Right lobe of liver (tissue), 6 donors: Measurements from ENCODE around the gene TMEM130. TPM values are rescaled to one million over a fixed set of nuclear protein-coding genes. Genes with fewer than 3 reads are reported as not detected.

ENCODE experiments used
- ATAC-seq, 4 donors: fragments of 200-7000 bp; cut with Tn5 transposase; one replicate each; pipeline ENCODE4 v1.9.1; 2020; ENCODE audit warnings: mild to moderate bottlenecking in 4 of 4, moderate library complexity in 4 of 4
- DNase-seq, 3 donors: peaks; one replicate each; pipeline ENCODE4 v3.0.0-alpha.2; 2020
- H3K27ac ChIP-seq, 3 donors: fragments of 200-600 bp; one replicate each; pipeline ENCODE4 v1.8.0; 2022
- H3K27me3 ChIP-seq, 2 donors: fragments of 200-600 bp; one replicate each; pipeline ENCODE4 v1.8.0; 2022
- H3K36me3 ChIP-seq, 4 donors: fragments of 200-600 bp; sonication (generic) in 1 of 4; one replicate each; pipeline versions ENCODE4 v1.5.1 to v1.8.0; 2017 to 2022; ENCODE audit warnings: control low read depth in 1 of 4
- H3K4me1 ChIP-seq, 4 donors: fragments of 200-600 bp; sonication (generic) in 1 of 4; one replicate each; pipeline versions ENCODE4 v1.5.1 to v1.8.0; 2017 to 2022; ENCODE audit warnings: control low read depth in 1 of 4
- H3K4me3 ChIP-seq, 3 donors: fragments of 200-600 bp; one replicate each; pipeline ENCODE4 v1.8.0; 2022
- H3K9me3 ChIP-seq, 4 donors: fragments of 200-600 bp; sonication (generic) in 1 of 4; one replicate each; pipeline versions ENCODE4 v1.5.1 to v1.8.0; 2017 to 2022; ENCODE audit warnings: control low read depth in 1 of 4
- CTCF ChIP-seq, 4 donors: fragments of 200-600 bp in 3 of 4; fragments of 450-650 bp in 1 of 4; IDR thresholded peaks; one replicate each; pipeline versions ENCODE4 v1.5.1 to v1.8.0; 2016 to 2022; ENCODE audit warnings: antibody characterized with exemption in 4 of 4, mild to moderate bottlenecking in 2 of 4
- POLR2A ChIP-seq: fragments of 450-650 bp; IDR thresholded peaks from one replicate; pipeline ENCODE4 v1.6.1; 2017; ENCODE audit warnings: antibody characterized with exemption, mild to moderate bottlenecking
- WGBS: methylation state at CpG from one replicate; pipeline ENCODE4 v1.1.6; 2018; ENCODE audit warnings: low coverage, low lambda C conversion rate; ENCODE audit not compliant: insufficient coverage; ENCODE audit errors: missing lambda C conversion rate; 5-methylcytosine and 5-hydroxymethylcytosine counted together
- intact Hi-C, 2 donors: fragments of 100-400 bp; cut with DNase I; formaldehyde crosslinking; loops; one replicate each; pipeline versions ENCODE4 v1.11.2 to v1.14.1; 2022
- total RNA-seq, 6 experiments: library from RNA; depleted of rRNA in 2 of 6; stranded (reverse); fragments of >200 nt in 2 of 6; fragmentation: NEBNext Ultra II Directional in 3 of 6; extraction: Animal tissue kit (Norgen Biotek cat#: 25700) in 3 of 6; gene quantifications; one replicate each; pipeline versions ENCODE4 v1.1.0 to v1.2.4, GENCODE V29; 2016 to 2023
- donor health status: DM: no; HTN: yes; CAD: no.
- donor health status: DM: no; HTN: no; CAD: no.
- donor health status: DM: no; HTN: no; CAD: no.
- donor health status: DM: no; HTN: yes; CAD: no.
- donor health status: DM: no; HTN: yes; CAD: no.

Gene TMEM130
- total RNA-seq, 6 experiments from 2014 or later: not detected

- Histone ChIP-seq H3K27me3 (no peaks in the 10 kb centered on the region), H3K4me1 (no peaks in the 10 kb centered on the region), H3K36me3 (no peaks in the 10 kb centered on the region), H3K27ac (no peak overlapping the region), H3K9me3 (no peaks in the 10 kb centered on the region), H3K4me3 (no peak overlapping the region)
- ATAC-seq (no peak), DNase-seq (no peak)
- 72% methylated on average over 3 of the region's 3 CpGs for WGBS
- no peak for TF ChIP-seq POLR2A
- TF ChIP-seq CTCF (IDR thresholded peaks at IDR 0.05): no peak
- intact Hi-C loops: no loop called here
These were observed 52.7 kb downstream of the TMEM130 start for GRCh38 chr7:98816967-98817710.

- DNase-seq (no peak), ATAC-seq (no peak)
- no peak for TF ChIP-seq POLR2A
- no peak for TF ChIP-seq CTCF (IDR thresholded peaks at IDR 0.05)
- Histone ChIP-seq H3K27ac (no peak overlapping the region), H3K27me3 (no peaks in the 10 kb centered on the region), H3K4me1 (no peaks in the 10 kb centered on the region), H3K4me3 (no peak overlapping the region), H3K9me3 (no peaks in the 10 kb centered on the region), H3K36me3 (no peaks in the 10 kb centered on the region)
- 72% methylated on average over 4 of the region's 4 CpGs for WGBS
- intact Hi-C loops: no loop called here
These were observed 53.6 kb downstream of the TMEM130 start for GRCh38 chr7:98816241-98816640.

- H3K27me3 ChIP-seq: no peaks in the 10 kb centered on the region
- no peaks in the 10 kb centered on the region for H3K9me3 ChIP-seq
- DNase-seq (no peak), ATAC-seq (no peak)
- H3K27ac ChIP-seq: no peak overlapping the region
- WGBS: 50% methylated on average over 1 of the region's 1 CpG
- no peak overlapping the region for H3K4me3 ChIP-seq
- no peak for TF ChIP-seq POLR2A
- no peak for TF ChIP-seq CTCF (IDR thresholded peaks at IDR 0.05)
- intact Hi-C loops: no loop called here
- H3K4me1 ChIP-seq: no peaks in the 10 kb centered on the region
- no peaks in the 10 kb centered on the region for H3K36me3 ChIP-seq
These were observed 54.5 kb downstream of the TMEM130 start for GRCh38 chr7:98815313-98815712.

- H3K4me3 ChIP-seq: no peak overlapping the region
- no peak overlapping the region for H3K27ac ChIP-seq
- ATAC-seq: peak in 1 of 4 donors; percentile 36
- H3K9me3 ChIP-seq: no peaks in the 10 kb centered on the region
- no peaks in the 10 kb centered on the region for H3K27me3 ChIP-seq
- no peak for TF ChIP-seq POLR2A
- WGBS: 83% methylated on average over 1 of the region's 1 CpG
- no peak for DNase-seq
- no peaks in the 10 kb centered on the region for H3K4me1 ChIP-seq
- H3K36me3 ChIP-seq: no peaks in the 10 kb centered on the region
- intact Hi-C loops: no loop called here
These were observed 58.5 kb downstream of the TMEM130 start for GRCh38 chr7:98811299-98811698.

GRCh38 chr7:98810153-98810802 lies 59.5 kb downstream of the TMEM130 start:
- intact Hi-C loops: no loop called here
- Histone ChIP-seq H3K4me1 (no peaks in the 10 kb centered on the region), H3K9me3 (no peaks in the 10 kb centered on the region), H3K27me3 (no peaks in the 10 kb centered on the region), H3K36me3 (no peaks in the 10 kb centered on the region), H3K4me3 (no peak overlapping the region), H3K27ac (no peak overlapping the region)
- TF ChIP-seq POLR2A (no peak), CTCF (IDR thresholded peaks at IDR 0.05) (no peak)
- WGBS: 60% methylated on average over 5 of the region's 9 CpGs
- ATAC-seq: no peak
- DNase-seq: no peak
